Activated CD4-positive, alpha-beta T cell treated with anti-CD3 and anti-CD28 coated beads for 4 hours (primary cell): ENCODE measurements around the gene TMEM181.
"Not testable (repeated sequence)": the region's sequence is repeated elsewhere in the genome, so short reads cannot be mapped to it uniquely, and the experiment has no call there.

ENCODE experiments used
- DNase-seq, 2 donors: peaks; one replicate each; pipeline ENCODE4 v3.0.0-alpha.2; 2020

The TMEM181 gene

GRCh38 chr6:158624684-158625682 is 65.1 kb downstream of the TMEM181 start:
- no peak for DNase-seq

DNA sequence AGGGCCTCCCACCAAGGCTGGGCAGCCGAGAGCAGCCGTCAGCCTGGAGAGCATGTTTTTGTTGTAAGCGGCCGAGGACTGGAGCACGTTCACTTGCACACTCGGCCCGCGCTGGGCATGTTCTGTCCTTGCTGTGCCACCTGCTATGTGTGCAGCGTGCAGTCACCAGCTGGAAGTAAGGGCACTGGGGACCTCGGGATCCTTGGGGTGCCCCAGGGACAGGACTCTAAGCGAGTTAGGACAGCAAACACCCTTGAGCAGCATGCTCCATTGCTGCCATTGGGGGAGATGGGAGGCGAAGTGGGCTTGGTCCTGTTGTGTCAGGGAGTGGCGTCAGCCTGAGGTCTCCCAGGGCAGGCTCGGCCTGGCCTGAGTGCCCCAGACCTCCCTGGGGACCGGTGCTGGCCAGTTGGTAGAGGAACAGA is 66.0 kb downstream of the TMEM181 start:
- no peak for DNase-seq

DNA sequence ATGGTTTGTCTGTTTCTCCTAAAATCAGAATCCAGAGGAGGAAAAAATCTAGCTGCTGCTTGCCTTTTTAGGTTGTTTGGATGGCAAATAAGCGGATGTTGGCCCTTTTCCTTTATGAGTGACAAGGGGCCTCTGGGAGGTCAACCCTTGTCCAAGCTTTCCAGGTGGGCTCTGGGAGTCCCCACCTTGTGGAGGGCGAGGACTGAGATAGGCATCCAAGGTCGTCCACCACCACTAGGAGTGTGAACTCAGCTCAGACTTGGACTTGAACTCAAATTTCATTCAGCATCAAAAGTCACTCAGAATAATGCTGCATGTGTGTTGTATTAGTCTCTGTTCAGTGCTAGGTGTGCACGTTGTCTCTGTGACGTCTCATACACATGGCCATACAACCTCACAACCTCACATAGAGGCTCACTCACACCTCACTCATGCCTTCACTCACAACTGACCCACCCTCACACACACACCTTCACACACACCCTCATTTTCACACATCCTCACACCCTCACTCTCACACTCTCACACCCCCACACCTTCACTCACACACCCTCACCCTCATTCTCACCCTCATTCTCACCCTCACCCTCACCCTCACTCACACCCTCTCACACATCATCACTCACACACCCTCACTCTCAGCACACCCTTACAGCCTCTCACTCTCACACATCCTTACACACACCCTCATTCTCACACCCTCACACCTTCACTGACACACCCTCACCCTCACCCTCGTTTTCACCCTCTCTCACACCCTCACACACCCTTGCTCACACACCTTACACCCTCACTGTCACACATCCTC is 66.7 kb downstream of the TMEM181 start:
- no peak for DNase-seq

DNA sequence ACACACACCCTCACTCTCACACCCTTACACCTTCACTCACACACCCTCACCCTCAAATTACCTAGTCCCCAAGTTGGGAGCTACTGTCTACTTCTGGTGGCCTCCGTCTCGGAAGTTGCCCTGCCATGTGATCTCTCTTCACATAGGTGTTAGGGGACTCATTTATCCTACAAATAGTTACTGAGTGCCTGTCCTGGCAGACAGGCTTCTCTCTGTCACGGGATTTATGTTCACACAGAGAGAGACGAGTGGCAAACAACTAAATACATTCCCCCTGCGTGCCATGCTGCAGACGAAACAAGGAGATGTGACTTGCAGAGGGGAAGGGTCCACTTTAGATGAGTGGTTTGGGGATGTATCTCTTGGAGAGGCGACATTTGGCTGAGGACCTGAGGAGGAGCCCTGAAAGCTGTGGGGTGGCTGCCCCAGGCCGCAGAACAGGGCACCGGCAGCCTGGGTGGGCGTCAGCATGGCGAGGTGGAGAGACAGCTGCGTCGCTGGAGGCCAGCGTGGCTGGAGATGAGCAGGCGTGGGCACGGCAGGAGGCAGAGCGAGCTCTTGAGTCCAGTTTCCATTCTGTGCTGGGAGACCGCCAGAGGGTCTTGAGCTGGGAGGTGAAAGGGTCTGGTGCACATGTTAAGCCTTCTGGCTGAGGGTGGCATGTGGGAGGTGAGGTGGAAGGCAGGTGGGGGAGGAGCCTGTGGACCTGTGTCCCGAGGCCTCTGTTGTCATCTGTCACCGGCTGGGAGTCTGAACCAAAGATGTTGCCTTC is 67.5 kb downstream of the TMEM181 start:
- DNase-seq: no peak

GRCh38 chr6:158627940-158628211 is 68.0 kb downstream of the TMEM181 start:
- no peak for DNase-seq

- DNase-seq: no peak
These were observed 68.7 kb downstream of the TMEM181 start for GRCh38 chr6:158628542-158628941.

GRCh38 chr6:158629367-158630221 is 69.7 kb downstream of the TMEM181 start:
- DNase-seq: peak in 1 of 2 donors; percentile 39

DNA sequence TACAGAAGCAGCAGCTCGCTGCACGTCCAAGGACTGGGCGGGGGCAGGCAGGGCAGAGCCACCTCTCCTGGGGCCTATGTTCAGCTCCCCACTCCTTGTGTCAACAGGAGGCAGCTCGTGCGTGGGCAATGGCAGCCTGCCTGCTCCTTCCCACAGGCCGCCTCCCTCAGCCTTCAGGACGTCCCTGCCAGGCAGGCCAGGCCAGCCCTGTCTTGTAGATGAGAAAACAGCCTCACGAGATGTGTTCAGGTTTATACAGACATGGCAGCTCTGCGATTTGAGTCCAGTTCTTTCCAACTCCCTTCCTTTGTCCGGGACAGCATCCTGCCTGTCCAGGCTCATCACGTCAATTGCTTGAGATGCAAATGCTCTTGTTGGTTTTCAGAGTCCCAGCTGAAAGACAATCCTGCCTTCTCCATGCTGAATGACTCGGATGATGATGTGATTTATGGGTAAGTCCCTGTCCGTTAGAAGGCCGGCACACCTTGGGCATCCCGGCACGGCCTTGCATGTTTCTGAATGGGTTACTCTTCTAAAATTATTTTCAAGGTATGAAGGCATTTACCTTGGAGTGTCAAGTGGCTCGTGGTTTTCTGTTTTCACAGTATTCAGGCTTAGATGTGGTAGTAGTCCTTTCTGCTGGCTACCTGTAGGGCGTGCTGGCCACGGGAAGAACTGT is 71.2 kb downstream of the TMEM181 start:
- no peak for DNase-seq

GRCh38 chr6:158631678-158632537 is 72.0 kb downstream of the TMEM181 start:
- no peak for DNase-seq

DNA sequence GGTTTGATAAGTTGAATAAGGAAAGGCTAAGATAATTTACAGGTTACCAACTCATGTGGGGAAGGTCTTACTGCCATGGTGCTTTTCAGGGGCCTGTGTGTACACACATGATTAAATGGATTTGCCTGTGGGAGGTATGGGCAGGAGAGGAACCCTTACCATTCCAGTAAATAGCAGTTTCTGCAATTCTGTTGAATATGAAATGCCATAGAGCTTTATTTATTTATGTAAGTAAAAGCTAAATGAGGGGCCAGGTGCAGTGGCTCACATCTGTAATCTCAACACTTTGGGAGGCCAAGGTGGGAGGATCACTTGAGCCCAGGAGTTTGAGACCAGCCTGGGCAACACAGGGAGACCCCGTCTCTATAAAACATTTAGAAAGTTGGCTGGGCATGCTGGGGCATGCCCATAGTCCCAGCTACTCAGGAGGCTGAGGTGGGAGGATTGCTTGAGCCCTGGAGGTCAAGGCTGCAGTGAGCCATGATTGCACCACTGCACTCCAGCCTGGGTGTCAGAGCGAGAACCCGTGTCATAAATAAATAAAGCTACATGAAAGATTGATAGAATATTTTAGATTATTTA is 72.7 kb downstream of the TMEM181 start:
- not testable (repeated sequence) for DNase-seq

DNA sequence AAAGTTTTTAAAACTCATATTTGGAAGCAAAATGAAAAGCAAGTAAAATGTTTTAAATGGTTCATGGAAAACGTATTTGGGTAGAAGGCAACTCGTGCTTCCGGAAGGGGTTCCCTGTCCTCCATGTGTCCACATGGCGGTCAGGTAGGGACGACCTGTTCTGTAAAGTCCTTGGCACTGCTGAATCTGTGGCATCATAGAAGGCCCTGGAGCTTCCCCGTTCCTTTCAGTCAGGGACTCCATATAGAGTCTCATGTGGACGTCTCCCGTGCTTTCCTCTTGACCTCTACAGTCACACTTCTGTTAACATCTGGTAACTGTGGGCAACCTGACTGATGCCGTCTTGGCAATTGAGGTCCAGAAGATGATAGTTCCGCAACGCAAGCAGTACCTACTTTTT is 73.2 kb downstream of the TMEM181 start:
- no peak for DNase-seq

DNA sequence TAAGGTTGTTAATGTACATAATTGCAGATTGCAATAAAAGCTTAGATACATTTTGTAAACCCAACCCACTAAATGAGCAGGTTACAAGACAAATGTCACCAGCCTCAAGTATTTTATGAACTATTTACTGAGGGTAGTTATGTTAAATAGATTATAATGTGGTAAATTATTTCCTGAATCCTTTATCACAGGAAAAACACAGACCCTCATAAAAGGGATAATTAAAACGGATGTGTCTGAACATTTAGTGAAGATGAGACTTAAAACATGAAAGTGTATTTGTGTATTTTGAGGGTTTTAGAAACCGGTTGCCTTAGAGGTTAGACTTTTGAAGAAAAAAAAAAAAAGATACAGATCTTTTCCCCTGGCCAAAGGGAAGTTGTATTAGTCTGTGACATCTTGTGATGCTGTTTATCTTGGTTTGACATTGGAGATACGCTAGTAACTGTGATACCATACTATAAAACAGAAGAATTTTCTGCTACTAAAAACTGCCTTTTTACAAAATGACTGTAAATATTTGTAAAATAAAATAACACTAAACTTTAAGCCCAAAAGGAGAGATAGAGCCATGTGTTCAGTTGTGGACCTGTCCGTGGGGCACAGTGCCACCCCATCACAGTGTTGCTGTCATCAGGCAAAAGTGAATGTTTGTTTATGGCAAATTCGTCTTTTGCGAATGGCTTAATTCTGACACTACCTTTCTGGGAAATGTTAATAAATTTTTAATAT is 75.0 kb downstream of the TMEM181 start:
- no peak for DNase-seq

- no peak for DNase-seq
These were observed 75.7 kb downstream of the TMEM181 start for GRCh38 chr6:158635427-158636073.

- DNase-seq: no peak
These were observed 76.9 kb downstream of the TMEM181 start for GRCh38 chr6:158636778-158637177.

DNA sequence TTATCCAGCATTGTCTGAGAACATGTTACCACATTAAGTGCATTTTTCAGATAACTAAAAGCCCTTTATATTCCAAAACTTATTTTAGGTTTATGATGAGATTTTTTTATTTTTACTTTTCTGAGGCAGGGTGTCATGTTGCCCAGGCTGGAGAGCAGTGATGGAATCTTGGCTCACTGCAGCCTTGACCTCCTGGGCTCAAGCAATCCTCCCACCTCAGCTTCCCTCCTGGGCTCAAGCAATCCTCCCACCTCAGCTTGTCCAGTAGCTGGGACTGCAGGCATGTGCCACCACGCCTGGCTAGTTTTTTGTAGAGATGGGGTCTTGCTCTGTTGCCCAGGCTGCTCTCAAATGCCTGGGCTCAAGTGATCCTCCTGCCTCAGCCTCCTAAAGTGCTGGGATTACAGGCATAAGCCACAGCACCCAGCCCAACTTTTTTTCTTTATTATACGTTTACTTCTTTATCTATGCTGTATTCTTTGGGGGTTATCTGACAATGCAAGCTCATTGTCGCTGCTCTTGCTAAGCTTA is 78.5 kb downstream of the TMEM181 start:
- DNase-seq: no peak

GRCh38 chr6:158639056-158639455 is 79.2 kb downstream of the TMEM181 start:
- no peak for DNase-seq

- no peak for DNase-seq
These were observed 80.6 kb downstream of the TMEM181 start for GRCh38 chr6:158640519-158640918.

GRCh38 chr6:158642097-158642601 is 82.3 kb downstream of the TMEM181 start:
- no peak for DNase-seq
